Activated naive CD4-positive, alpha-beta T cell treated with anti-CD3 and anti-CD28 coated beads for 36 hours (primary cell): ENCODE data around the gene RFFL. TPM values are rescaled to one million over a fixed set of nuclear protein-coding genes. Genes with fewer than 3 reads are reported as not detected.

Source experiments
- total RNA-seq, 2 experiments: library from RNA; stranded (reverse); gene quantifications; one replicate each; pipeline ENCODE4 v1.2.3, GENCODE V29; 2021

RFFL gene
- total RNA-seq, 2 experiments from 2014 or later, result 17.8 to 18.2 TPM

Other genes starting within 250 kb of the RFFL start
- gene CCT6B, start 102.2 kb downstream of the RFFL start, total RNA-seq, result 1 to 10 TPM in 1 of 2 experiments, under 1 TPM in 1; 0.69 to 1.5 TPM
- 10 to 100 TPM; 17.6 to 18.7 TPM for gene ZNF830, start 102.2 kb downstream of the RFFL start, total RNA-seq
- gene LIG3, start 83.2 kb downstream of the RFFL start, total RNA-seq, result 10 to 100 TPM; 47.3 to 47.5 TPM
- 10 to 100 TPM; 31.5 to 33.0 TPM for gene RAD51D, start 56.2 kb upstream of the RFFL start, total RNA-seq
- gene FNDC8, start 57.9 kb upstream of the RFFL start, total RNA-seq, result not detected
- 10 to 100 TPM; 33.0 to 35.2 TPM for gene NLE1, start 78.6 kb upstream of the RFFL start, total RNA-seq
- under 1 TPM; 0.05 to 0.15 TPM for gene UNC45B, start 84.1 kb upstream of the RFFL start, total RNA-seq
- gene SLC35G3, start 130.7 kb upstream of the RFFL start, total RNA-seq, result not detected
- 10 to 100 TPM; 34.1 to 35.0 TPM for gene SLFN5, start 179.4 kb upstream of the RFFL start, total RNA-seq